Pons (tissue), 1 donor: Measurements from ENCODE around the gene ASB1.

Experiments used
- DNase-seq: peaks from one replicate; pipeline ENCODE4 v3.0.0-alpha.2; 2016; ENCODE audit warnings: low spot score

The ASB1 gene

DNA sequence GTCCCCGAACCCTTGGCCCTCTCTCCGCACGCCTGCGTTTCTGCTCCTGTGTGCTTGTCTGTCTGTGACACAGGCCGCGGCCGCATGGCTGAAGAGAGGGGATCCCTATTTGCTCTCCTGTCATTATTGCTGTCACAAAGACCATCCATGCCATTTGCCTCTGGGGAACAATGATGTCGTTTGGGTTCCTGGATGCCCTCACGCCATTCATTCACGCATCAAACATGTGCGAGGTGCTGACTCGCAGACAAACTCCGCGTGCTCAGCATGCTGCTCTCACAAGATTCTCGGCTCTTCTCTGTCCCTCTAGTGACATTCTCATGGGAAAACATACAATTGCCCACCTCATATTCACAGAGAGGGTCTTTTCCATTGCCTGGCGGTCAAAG is 67.8 kb downstream of the ASB1 start:
- DNase-seq = no peak

- no peak for DNase-seq
These were observed 68.7 kb downstream of the ASB1 start for GRCh38 chr2:238495422-238495821.

- DNase-seq = no peak
These were observed 70.3 kb downstream of the ASB1 start for GRCh38 chr2:238496756-238497609.

DNA sequence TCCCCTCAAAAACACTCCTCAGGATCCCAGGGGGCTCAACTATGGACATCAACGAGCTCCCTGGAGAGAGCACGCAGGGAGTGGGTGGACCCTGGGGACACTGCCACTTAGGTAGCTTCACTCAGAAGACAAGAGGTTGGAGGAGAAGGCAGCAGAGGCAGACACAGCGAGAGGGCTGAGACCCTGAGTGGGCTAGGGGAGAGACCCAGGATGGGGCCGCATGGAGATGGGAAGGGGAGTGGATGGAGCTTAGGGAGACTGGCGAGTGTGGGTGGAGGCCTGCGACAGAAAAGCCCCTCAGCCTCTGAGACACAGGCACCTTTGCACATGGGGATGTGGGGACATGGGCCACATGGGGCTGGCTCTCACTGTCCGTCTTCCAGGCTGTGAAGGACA is 70.9 kb downstream of the ASB1 start:
- no peak for DNase-seq

DNA sequence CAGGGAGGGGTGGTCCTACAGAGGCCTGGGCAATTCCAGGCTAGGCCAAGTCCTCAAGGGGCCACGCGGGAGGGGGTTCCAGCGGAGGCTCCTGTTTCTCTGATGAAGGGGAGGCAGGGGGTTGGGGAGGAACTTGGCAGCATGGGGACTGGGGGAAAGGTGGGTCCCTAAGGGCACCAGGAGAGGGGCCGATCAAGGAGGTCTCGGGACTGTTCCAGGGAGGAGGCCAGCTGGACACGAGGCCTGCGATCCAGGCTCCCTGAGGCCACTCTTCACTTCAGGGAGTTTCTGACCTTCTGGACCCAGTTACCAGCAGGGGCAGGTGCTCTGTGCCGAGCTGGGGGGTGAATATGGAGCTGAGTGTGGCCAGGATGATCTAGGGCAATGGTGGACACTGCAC is 71.5 kb downstream of the ASB1 start:
- DNase-seq = no peak

DNA sequence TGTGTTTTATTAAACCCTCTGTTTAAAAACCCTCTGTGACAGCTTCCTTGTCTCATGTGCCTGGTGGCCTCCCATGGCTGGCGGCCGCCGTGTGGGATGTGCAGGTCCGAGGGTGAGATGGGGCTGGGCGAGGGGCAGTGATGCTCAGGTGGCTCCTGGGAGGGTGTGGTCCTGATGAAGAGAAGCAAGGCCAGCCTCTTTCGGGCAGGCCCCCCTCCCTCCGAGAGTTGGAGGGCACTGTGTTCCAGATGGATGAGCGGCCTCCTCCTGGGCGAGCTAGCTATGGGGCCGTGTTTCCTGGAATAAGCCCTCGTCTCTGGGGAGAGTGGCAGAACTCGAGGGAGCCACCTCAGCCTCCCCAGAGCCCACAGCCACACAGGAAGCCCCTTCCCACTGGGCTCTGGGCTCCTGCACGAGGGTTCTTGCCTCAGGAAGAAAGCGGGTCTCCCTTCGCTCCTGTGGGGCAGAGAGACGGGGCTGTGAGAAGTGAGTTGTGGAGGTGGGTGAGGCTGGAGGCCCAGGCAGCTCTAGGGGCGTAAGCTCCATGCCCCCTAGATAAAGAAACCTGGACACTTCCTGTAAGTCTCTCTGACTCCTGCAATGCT is 72.1 kb downstream of the ASB1 start:
- DNase-seq = no peak

- no peak for DNase-seq
These were observed 73.2 kb downstream of the ASB1 start for GRCh38 chr2:238499731-238500580.

- no peak for DNase-seq
These were observed 74.6 kb downstream of the ASB1 start for GRCh38 chr2:238501311-238501710.
